ENCODE results near the gene ACBD6. TPM values are rescaled to one million over a fixed set of nuclear protein-coding genes. Genes with fewer than 3 reads are reported as not detected.

The ACBD6 gene
- total RNA-seq, 1 experiment from 2014 or later, result 98.8 TPM

DNA sequence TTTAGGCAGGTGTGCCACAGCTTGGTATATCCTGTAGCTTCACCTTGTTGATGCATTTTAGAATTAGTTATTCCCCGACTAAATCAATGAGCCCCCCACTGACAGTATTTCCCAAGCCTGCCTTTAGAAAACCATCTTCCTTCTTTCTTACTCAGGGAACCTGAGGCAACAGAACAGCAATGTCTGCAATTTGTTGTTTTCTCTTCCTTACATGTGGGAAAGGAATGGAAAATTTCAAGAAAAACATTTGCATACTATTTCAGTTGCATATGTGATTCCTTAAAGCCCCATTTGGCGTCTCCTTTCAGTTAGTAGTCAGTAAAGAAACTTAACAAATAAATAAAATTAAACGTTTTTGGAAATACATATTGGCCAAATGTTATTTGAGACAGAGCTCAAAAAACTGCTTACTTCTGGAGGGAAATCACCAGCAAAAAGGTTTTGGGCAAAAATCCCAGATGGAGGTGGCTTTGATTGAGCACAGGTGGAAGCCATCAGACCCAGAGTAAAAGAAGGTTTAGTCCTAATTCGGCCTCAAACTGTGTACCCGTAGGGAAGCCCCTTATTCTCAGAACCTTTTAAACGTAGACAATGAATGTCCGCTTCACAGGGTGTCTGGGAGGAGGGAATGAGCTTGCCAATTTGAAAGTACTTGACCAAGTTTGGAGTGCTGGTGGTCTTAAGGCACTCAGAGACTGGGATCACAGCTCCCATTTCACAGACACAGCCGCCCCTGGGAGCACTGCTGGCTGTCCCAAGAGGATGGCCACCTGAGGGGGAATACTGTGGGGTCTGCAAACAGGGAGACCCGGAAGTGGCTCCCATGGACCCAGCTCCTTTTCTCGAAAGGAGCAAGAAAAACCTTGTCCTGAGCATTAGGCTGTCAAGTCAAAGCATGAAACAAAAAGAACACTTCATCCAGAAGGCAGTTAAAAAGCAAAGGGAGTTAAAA is 263.0 kb downstream of the ACBD6 start:
- DNase-seq (ENCODE audit: low spot score), result no peak
- in situ Hi-C loops (cut with HindIII; ENCODE audit: low sequenced_read_pairs), result no loop called here

DNA sequence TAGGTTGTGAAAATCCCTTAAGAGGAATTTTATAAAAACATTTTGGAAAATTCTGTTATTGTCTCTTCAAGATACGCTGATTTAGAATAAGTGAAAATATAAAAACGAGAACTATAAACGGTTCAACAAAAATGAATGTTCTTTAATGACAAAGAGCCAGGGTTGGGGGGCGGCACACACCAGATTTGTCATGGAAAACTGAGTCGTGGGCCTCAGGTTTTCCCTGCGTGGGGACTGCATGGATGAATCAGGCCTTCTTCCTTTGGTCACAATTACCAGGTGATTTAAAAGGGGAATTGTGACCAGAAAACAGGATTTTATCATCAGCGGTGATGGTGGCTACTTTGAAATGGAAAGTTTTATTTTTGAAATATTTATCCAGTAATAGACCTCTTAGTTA is 263.7 kb downstream of the ACBD6 start:
- DNase-seq (ENCODE audit: low spot score), result no peak
- in situ Hi-C loops (cut with HindIII; ENCODE audit: low sequenced_read_pairs), result no loop called here

Other genes with a start within 250 kb of the ACBD6 start
- not detected in 2 replicates for gene OVAAL, start 56.4 kb upstream of the ACBD6 start, total RNA-seq (2014; rRNA removed; shearing (Covaris generic))
- 29.6 and 62.3 TPM in 2 replicates for gene XPR1, start 129.4 kb upstream of the ACBD6 start, total RNA-seq (2014; rRNA removed; shearing (Covaris generic))

Measured in G401 (cell line).